GM21717 (cell line): ENCODE measurements around the gene PITPNM1.
"Not testable (repeated sequence)": the region's sequence is repeated elsewhere in the genome, so short reads cannot be mapped to it uniquely, and the experiment has no call there.

Experiments used
- ATAC-seq: cut with Tn5 transposase; IDR thresholded peaks from one replicate; pipeline ENCODE4 v1.9.1; 2021; ENCODE audit warnings: mild to moderate bottlenecking, moderate library complexity; ENCODE audit not compliant: unreplicated experiment

PITPNM1 gene

GRCh38 chr11:67523556-67524479, 18.7 kb upstream of the PITPNM1 start:
- ATAC-seq = no peak

DNA sequence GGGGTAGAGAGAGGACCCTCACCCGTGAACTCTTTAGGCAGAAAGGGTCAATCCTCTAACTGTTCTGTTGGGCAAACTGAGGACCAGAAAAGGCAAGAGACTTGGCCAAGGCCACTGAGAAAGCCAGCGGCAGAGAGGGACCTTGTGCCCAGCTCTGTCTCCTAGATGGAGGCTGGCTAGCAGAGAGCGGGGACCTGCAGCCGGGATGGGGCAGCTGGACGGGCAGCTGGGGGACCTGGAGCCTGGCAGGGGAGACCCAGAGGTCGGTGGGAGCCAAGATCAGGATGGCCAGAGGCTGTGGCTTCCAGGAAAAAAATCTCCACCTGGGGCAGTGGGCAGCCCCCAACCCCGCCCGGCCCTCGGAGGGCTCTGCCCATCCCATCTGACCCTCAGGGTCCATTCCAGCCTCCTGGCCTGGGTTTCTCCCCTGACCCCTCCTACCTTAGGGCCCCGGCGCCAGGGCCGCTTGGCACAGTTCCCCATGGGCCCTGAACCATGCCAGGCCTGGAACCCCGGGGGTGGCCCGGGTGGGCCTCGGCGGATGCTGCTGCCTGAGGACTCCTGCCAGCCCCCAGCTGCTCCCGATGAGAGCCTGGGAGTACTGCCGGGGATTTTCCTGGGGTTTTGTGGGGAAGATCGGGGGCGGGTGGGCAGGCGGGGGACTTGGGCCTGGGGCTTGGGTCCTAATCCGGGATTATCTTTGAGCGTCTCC, 17.8 kb upstream of the PITPNM1 start, which contains the start of gene CABP2:
Gene CABP2, minus strand, starts transcription at position 603 of the 712 bp plus-strand sequence. Its CDS starts 120 bp downstream, at position 483.
- no peak for ATAC-seq

- no peak for ATAC-seq
These were observed 17.2 kb upstream of the PITPNM1 start for GRCh38 chr11:67522338-67522737.

DNA sequence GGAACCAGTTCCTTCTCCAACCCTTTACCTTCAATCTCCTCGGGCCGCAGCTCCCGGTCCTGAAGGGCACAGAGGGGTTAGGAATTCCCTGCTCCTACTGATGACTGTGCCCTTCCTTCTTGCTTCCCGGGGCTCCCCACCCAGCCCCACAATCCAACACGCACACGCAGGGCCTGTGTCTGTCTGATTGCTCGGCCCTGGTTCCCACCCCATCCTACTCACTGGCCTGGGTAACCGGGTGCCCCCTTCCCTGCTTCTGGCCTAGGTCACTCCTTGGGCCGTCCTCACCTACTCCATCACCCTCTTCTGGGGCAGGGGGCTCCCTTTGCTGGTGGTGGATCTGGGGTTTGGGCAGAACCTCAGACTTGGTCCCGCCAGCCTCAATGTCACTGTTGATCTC, 16.8 kb upstream of the PITPNM1 start:
- ATAC-seq = no peak

GRCh38 chr11:67520856-67521824, 16.0 kb upstream of the PITPNM1 start:
- no peak for ATAC-seq

DNA sequence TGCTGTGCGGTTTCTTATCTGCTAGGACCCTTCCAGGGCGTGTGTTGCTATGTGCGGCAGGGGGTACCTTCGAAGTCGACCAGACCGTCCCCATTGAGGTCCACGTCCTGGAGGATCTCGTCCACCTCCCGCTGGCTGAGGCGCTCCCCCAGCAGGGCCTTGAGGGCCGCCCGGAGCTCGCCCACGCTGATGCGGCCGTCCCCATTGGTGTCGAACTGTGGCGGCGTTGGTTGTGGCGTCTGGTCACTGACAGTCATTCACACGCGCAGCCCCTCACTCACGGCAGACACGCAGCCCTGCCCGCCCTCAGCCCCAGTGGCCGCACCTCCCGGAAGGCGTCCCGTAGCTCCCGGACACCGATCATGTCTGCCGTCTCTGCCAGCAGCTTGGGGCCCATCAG, 14.6 kb upstream of the PITPNM1 start:
- no peak for ATAC-seq

DNA sequence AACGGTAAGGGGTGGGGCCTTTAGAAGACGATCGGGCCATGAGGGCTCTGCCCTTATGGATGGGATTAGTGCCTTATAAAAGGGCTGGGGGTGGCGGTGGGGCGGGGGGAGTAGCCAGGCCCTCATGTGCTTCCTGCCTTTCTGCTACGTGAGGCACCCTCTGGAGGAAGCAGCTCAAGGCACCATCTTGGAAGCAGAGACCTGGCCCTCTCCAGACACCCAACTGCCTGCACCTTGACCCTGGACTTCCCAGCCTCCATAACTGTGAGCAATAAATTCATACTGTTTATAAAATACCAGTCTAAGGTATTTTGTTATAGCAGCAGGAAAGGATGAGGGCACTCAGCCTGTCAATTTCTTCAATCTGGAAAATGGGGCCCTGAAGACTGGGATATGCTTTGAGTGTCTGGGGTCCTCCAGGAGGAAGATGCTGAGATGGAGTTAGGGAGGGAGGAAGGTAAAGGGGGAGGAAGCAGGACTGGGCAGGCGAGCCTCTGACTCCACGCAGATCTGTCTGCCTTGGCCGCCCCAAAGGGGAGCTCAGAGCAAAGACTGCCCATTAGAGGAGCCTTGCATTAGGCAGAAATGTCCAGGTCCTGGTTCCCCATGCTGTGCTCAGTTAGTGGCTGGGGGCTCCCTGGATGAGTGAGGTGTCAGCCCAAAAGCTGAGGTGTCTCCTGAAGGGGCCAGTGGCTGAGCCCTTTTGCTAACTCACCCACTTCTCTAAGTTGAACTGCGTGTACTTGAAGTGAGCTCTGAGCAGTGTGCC, 12.8 kb upstream of the PITPNM1 start:
- no peak for ATAC-seq

DNA sequence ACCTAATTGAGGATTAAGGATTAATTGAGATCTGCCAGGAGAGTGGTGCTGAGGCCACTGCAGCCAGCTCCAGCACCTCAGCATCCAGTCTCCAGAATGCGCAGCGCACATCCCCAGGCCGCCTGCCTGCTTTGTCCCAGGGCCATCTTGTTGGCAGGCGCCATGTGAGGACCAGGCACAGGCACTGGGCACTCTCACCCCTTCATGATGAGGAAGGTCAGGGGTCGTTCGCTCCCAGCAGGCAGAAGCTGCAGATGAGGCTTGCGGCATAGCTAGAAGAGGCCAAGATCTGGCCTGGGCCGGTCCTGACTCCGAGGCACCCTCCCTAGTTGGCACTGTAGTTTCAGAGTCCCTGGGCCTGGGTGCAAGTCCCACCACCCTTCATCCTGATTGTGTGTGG, 11.6 kb upstream of the PITPNM1 start:
- no peak for ATAC-seq

DNA sequence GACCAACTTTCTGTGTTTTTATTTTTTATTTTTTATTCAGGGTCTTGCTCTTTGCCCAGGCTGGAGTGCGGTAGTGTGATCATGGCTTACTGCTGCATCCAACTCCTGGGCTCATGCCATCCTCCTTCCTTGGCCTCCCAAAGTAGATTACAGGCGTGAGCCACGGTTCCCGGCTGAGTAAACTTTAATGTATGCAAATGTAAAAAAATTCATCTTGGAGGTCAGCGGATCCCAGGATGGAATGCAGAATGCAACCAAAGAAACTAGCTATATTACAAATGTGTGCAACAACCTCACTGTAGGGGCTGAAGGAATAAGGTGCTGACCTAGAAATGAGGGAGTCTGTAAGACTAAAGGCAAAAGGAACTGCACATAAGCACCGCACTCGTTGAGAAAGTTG, 9.0 kb upstream of the PITPNM1 start:
- ATAC-seq = no peak

DNA sequence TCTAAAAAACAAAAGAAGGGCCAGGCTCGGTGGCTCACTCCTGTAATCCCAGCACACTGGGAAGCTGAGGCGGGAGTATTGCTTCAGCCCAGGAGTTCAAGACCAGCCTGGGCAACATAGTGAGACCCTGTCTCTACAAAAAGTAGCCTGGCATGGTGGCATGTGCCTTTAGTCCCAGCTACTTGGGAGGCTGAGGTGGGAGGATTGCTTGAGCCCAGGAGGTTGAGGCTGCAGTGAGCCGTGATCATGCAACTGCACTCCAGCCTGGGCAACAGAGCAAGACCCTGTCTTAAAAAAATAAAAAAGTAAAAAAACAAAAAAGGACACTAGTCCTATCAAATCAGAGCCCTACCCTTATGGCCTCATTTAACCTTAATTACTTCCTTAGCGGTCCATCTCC, 6.4 kb upstream of the PITPNM1 start:
- not testable (repeated sequence) for ATAC-seq

DNA sequence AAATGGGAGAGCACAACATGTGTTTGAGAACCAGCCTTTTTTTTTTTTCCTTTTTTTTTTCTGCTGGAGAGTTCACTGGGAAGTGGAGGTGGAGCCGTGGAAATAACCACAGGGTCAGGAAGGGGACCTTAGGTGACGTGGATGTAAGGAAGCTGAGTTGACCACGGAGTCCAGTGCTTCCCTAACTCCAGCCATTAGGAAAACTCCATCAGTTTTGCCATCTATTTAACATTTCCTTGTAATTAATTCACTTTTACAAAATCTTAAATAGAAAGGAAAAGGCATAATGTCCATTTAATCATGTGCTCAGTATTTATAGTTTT, 4.8 kb upstream of the PITPNM1 start:
- ATAC-seq = no peak

- ATAC-seq = peak; percentile 33
These were observed 3.4 kb upstream of the PITPNM1 start for GRCh38 chr11:67508486-67509121.

GRCh38 chr11:67507864-67508485, 2.8 kb upstream of the PITPNM1 start, which contains the start of gene CDK2AP2:
TSS of gene CDK2AP2 (minus strand) at chr11:67508162. CDS start at chr11:67508082, 80 bp downstream.
- peak; percentile 65 for ATAC-seq

DNA sequence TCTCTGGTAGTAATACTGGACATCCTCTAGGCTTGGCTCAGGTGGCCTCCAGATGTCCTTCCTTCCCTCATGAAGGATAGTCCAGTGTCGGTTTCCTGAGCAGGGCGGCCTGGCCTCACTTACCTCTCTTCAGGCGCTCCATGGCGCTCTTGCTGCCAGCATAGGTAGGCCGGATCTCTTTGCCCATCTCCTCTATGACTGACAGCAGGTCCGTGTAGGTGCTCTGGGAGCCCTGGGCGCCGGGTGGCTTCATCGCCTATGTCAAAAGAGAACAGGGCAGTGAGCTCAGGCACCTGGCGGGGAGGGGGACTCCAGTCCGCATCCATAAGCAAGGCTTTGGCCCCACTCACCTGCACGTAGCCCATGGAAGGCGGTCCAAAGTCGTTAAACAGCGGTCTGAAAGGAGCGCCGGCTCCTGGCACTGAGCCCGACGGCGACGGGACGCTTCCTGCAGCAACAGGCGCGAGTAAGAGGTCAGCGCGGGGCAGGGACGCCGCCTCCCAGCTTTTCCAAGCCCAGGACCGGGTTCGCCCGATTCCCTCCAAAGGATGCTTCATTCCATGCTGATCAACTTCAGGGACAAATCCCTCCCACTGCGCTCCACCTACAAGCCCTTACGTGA, 2.2 kb upstream of the PITPNM1 start:
- ATAC-seq = no peak

DNA sequence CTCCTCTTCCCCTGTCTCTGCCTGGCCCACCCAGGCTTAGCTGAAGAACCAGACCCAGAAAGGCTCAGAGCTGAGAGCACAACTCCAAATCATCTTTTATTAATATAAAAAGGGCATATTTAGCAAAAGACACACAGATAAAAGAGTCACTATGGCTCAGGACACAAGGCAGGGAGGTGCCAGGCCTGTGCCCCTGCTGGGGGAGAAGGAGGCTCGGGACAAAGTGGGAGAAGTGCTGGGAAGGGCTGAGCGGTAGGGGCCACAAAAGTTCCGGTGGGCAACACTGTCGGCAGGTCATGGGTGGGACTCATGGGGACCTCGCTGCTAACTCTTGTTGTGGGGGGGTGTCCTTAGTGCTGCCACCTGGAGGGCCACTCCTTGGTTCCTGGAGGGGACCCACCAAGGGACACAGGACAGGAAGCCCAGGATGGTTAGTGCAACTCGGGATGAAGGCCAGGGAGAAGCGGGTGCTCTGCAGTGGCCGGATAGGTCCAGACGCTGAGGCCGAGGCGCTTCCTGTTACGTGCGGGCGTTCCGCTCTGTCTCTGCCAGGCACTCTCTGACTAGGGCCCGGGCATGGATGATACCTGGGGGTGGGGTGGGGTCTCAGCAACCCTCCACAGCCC, 1.4 kb upstream of the PITPNM1 start:
- ATAC-seq = no peak

DNA sequence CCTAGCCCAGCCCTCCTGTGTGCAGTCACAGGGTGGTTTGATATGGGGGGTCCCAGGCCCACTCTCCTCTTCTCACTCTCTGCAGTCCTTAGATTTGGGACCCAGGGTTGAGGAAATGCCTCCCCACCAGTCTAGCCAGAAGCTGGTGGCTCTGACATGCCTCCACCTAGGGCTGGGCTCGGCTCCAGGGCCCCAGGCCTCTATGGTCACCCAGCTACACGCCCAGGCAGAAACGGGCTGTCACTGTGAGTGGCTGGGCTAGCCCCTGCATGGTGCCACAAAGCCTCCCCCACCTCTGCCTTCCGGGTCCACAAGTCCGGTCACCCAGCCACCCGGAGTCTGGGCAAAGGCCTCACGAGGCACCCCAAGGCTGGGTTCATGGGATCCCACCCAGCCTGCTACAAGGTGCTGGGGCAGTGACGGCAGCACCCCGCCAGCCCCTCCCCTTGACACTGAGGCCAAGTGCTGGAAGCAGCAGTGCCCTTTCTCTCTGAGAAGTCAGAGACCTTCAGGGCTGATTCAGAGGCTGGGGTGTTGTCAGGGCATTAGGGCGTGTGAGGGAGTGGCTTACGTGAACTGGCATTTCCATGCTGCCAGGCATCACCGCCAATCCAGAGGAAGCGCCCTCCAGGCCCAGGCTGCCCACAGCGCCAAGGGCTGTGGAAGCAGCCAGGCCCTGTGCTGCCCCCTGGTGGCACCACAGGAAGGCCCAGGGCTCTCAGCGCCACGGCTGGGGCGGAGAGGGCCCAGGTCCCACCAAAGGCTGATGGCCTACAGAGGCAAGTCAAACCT, 638 bp upstream of the PITPNM1 start:
- no peak for ATAC-seq
